ENCODE results near the gene CTSZ.

DNA sequence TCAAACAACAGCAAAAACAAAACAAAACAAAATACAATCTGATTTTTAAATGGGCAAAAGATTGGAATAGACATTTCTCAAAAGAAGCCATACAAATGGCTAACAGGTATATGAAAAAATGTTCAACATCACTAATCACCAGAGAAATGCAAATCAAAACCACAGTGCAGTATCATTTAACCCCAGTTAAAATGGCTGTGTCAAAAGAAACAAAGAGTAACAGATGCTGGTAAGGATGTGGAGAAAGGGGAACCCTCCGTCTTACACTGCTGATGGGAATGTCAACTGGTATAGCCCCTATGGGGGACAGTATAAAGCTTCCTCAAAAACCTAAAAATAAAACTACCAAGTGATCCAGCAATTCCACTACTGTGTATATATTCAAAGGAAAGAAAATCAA, 36.9 kb downstream of the CTSZ start:
- TF ChIP-seq, protein P1, sequence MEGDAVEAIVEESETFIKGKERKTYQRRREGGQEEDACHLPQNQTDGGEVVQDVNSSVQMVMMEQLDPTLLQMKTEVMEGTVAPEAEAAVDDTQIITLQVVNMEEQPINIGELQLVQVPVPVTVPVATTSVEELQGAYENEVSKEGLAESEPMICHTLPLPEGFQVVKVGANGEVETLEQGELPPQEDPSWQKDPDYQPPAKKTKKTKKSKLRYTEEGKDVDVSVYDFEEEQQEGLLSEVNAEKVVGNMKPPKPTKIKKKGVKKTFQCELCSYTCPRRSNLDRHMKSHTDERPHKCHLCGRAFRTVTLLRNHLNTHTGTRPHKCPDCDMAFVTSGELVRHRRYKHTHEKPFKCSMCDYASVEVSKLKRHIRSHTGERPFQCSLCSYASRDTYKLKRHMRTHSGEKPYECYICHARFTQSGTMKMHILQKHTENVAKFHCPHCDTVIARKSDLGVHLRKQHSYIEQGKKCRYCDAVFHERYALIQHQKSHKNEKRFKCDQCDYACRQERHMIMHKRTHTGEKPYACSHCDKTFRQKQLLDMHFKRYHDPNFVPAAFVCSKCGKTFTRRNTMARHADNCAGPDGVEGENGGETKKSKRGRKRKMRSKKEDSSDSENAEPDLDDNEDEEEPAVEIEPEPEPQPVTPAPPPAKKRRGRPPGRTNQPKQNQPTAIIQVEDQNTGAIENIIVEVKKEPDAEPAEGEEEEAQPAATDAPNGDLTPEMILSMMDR (conservative IDR thresholded peaks at IDR 0.05; ENCODE audit: low read depth, low read length) = no peak
- TF ChIP-seq POLR2A (IDR thresholded peaks at IDR 0.05; ENCODE audit: low read depth, low read length) (no peak), CHD1 (IDR thresholded peaks at IDR 0.05; ENCODE audit: low read depth, low read length) (no peak), MAZ (IDR thresholded peaks at IDR 0.05; ENCODE audit: borderline replicate concordance, low read depth, low read length) (no peak), FOS (IDR thresholded peaks at IDR 0.05; ENCODE audit: low read depth, low read length) (no peak), RFX5 (IDR thresholded peaks at IDR 0.05; ENCODE audit: low read depth, low read length) (no peak), MXI1 (IDR thresholded peaks at IDR 0.05; ENCODE audit: borderline replicate concordance, low read depth, low read length) (no peak), SMC3 (IDR thresholded peaks at IDR 0.05; ENCODE audit: low read depth, low read length) (no peak), RAD21 (IDR thresholded peaks at IDR 0.05; ENCODE audit: low read length) (no peak), CEBPB (IDR thresholded peaks at IDR 0.05; ENCODE audit: low read depth, low read length) (no peak)
- TF ChIP-seq, protein P2, sequence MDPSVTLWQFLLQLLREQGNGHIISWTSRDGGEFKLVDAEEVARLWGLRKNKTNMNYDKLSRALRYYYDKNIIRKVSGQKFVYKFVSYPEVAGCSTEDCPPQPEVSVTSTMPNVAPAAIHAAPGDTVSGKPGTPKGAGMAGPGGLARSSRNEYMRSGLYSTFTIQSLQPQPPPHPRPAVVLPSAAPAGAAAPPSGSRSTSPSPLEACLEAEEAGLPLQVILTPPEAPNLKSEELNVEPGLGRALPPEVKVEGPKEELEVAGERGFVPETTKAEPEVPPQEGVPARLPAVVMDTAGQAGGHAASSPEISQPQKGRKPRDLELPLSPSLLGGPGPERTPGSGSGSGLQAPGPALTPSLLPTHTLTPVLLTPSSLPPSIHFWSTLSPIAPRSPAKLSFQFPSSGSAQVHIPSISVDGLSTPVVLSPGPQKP (IDR thresholded peaks at IDR 0.05; ENCODE audit: borderline replicate concordance, low read depth, low read length) = no peak
- TF ChIP-seq, protein P3, sequence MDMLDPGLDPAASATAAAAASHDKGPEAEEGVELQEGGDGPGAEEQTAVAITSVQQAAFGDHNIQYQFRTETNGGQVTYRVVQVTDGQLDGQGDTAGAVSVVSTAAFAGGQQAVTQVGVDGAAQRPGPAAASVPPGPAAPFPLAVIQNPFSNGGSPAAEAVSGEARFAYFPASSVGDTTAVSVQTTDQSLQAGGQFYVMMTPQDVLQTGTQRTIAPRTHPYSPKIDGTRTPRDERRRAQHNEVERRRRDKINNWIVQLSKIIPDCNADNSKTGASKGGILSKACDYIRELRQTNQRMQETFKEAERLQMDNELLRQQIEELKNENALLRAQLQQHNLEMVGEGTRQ (IDR thresholded peaks at IDR 0.05; ENCODE audit: low read depth, low read length) = no peak

All from IMR-90 (cell line).